NK-92 (cell line): ENCODE data around the gene TMEM245.
"Not testable (repeated sequence)": the region's sequence is repeated elsewhere in the genome, so short reads cannot be mapped to it uniquely, and the experiment has no call there.

Experiments
- DNase-seq: peaks from one replicate; lab custom pipeline; 2025; ENCODE audit not compliant: unreplicated experiment; lab: John Stamatoyannopoulos, UW

TMEM245 gene

GRCh38 chr9:109005678-109006077 lies 114.1 kb downstream of the TMEM245 start:
- no peak for DNase-seq

DNA sequence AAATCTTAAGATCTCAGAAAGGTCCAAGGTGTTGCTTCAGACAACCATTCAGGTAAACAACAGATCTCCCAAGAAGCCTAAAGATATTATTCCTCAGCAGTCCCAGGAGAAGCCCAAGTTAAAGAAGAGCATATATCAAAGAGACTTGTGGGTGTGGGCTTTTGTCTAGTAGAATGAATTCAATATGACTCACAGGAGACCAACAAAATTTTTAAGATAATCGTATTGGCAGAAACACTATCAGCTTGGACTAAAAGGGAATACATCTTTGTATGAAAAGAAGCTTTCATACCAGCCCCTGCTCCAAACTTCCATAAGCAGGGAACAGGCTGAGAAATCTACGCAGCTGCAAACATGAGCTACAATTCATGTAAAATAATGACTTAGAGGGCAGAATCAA lies 116.6 kb downstream of the TMEM245 start:
- DNase-seq, result no peak

DNA sequence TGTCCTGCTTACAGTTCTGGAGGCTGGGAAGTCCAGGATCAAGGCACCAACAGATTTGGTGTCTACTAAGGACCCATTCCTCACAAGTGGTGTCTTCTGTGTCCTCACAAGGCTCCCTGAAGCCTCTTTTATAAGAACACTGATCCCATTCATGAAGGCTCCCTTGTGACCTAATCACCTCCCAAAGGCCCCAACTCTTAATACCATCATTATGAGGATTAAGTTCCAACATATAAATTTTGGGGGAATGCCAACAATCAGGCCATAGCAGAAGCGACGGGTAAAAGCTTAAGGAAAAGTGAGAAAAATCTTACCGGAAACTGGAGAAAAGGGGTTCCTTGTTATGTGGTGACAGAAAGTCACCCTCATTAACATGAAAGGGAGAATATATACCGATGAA lies 117.6 kb downstream of the TMEM245 start:
- DNase-seq, result no peak

GRCh38 chr9:109001275-109001676 lies 118.5 kb downstream of the TMEM245 start:
- no peak for DNase-seq

- DNase-seq, result no peak
Observed at GRCh38 chr9:108997112-108997511, 122.6 kb downstream of the TMEM245 start.

DNA sequence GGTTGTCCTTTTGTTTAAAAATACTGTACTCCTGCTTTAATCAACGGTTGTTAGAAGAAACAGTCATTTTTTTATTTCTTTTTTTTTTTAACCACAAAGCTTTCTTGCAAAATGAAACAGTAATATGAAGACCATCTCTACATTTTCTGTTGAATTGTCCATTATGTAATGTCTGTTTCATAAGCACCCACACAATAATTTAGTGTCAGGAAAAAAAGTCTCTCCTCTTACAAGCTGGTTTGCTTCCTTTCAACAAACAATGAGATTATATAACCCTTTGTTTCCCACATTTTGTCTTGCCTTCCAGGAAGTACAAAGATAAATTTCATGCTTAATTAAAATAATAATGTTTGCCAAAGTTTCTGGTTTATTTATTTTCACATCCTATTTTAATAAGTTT lies 123.1 kb downstream of the TMEM245 start:
- no peak for DNase-seq

GRCh38 chr9:108994695-108995094 lies 125.1 kb downstream of the TMEM245 start:
- DNase-seq, result no peak

DNA sequence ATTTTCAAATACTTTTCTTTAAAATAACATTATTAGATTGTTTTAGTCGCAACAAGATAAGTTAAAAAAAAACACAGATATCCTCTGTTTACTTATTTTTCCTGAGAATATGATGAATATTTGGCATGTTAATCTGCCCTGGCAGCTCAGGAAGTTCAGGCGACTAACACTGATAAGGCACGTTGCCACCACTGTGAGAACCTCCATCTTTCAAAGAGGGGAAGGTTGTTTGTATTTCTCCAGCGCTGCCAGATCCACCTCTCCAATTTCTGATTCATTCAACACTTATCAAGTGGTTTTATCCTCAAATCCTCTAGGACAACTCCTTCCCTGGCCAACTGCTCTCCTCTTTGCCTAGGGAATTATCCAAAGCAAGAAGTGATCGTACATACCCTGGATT lies 128.3 kb downstream of the TMEM245 start:
- no peak for DNase-seq

GRCh38 chr9:108983885-108984284 lies 135.9 kb downstream of the TMEM245 start:
- DNase-seq, result no peak

- DNase-seq, result no peak
Observed at GRCh38 chr9:108980893-108981292, 138.9 kb downstream of the TMEM245 start.

- no peak for DNase-seq
Observed at GRCh38 chr9:108978205-108978604, 141.5 kb downstream of the TMEM245 start.

GRCh38 chr9:108973895-108974294 lies 145.9 kb downstream of the TMEM245 start:
- DNase-seq, result no peak

GRCh38 chr9:108972626-108973209 lies 147.0 kb downstream of the TMEM245 start:
- no peak for DNase-seq

GRCh38 chr9:108972186-108972585 lies 147.6 kb downstream of the TMEM245 start:
- DNase-seq, result no peak

- DNase-seq, result not testable (repeated sequence)
Observed at GRCh38 chr9:108971392-108971791, 148.4 kb downstream of the TMEM245 start.

GRCh38 chr9:108967916-108968315 lies 151.8 kb downstream of the TMEM245 start:
- no peak for DNase-seq
